Measurements from ENCODE around the gene DELE1. TPM values are rescaled to one million over a fixed set of nuclear protein-coding genes. Genes with fewer than 3 reads are reported as not detected.

DELE1 gene
- total RNA-seq, 1 experiment from 2014 or later: 67.6 TPM

DNA sequence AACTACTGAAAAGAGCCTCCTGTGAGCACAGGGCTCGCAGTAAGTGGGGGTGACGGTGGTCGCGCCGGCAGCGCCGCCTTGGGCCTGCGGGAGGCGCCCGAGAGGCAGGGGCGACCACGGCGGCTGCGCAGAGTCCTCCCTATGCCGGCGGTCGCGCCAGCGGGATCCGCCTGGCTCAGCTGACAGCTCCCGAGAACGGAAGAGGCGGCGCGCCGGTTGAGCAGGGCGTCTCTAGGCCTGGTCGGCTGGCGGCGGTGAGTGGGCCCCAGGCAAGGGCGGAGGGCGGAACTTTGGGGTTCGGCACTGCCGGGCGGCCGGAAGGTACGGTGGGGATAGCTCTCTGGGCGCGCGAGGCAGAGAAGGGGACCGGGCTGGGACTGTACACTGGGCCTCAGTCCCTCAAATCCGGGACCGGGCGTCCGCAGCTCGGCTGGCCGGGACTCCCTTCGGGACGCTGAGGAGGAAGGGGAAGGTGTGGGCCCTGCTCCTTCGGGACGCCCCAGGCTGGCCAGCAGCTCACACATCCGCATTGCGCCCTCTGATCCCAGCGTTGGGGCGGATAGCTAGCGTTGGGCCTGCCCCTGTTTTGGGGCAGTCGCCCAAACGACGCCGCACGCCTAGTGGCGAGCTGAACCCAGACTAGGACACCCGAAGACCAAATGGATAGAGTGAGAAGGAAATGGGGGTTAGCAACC, 45.4 kb downstream of the DELE1 start, which contains the start of gene RNF14:
TSS of gene RNF14 (plus strand) at position 192 of the 695 bp plus-strand sequence. CDS start 4,484 bp downstream, outside the sequence.
- no peaks in the 10 kb centered on the region for H3K27me3 Mint-ChIP-seq (ENCODE audit: insufficient read depth, unreplicated experiment)

DNA sequence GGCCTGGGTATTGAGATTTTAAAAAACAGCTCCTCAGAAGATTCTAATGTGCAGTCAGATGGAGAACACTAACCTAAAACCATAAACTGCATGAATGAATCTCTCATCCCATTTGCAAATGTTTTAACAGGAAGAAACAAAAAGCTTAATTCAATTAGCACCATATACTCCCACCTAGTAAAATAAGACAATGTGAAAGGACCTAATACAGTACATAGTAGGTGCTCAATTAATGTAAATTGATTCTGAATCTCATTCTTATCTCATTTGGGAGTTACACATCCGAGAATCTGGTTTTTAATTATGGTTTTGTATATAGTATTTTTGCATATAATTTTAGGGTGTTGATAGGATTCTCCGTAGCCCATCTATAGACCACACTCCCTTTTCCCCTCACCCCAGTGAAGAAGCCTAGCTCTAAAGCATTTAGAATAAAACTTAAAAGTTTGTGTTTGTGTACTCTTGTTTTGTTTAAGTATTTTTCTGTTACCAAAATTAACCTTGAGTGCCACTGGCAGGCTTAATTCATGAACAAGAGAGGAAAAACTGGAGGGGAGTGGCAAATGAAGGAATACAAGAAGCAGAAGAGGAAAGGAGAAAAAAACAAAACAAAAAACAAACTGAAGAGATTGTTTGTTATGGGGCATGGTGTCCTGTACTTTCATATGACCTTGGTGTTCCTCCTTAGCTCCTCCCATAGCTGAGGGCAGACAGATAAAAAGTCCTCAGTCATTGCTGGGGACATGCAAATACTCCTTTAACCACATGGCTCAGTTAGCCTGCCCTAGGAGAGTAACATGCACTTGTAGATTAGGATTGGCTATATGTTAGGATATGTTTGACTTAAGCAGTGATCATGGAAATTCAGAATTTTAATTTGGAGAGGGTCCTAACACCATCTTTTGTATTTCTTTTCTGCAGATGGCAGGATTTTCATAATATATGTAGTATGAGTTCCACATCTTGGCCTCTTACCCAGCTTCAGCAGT, 46.4 kb downstream of the DELE1 start:
- Mint-ChIP-seq H3K27ac (ENCODE audit: unreplicated experiment) (peak overlapping the region; percentile 88), H3K9me3 (ENCODE audit: unreplicated experiment) (no peaks in the 10 kb centered on the region), H3K36me3 (ENCODE audit: insufficient read depth, unreplicated experiment) (peaks cover 42% of the 10 kb centered on the region), H3K4me3 (ENCODE audit: unreplicated experiment) (peak overlapping the region; percentile 82), H3K27me3 (ENCODE audit: insufficient read depth, unreplicated experiment) (no peaks in the 10 kb centered on the region), H3K4me1 (ENCODE audit: low read depth, unreplicated experiment) (peaks cover 6% of the 10 kb centered on the region)
- peaks cover 23% of the 10 kb centered on the region for H3K4me1 ChIP-seq
- no peaks in the 10 kb centered on the region for H3K9me3 ChIP-seq
- ChIA-PET POLR2A (interaction anchor here (0.6 to 1.4 kb wide), 5 partner anchors 46 to 196 kb away, joined by 3 to 12 read pairs (median 4); partner anchors contain the start of gene DELE1), CTCF (interaction anchor here (0.8 to 3.1 kb wide), 10 partner anchors 10 to 278 kb away, joined by 3 to 49 read pairs (median 4); partner anchors contain the start of genes DELE1 and GNPDA1)
- H3K4me3 ChIP-seq (ENCODE audit: low read depth, low read length): peak overlapping the region; percentile 84
- no peaks in the 10 kb centered on the region for H3K27me3 ChIP-seq (replicated peaks; ENCODE audit: control insufficient read depth, insufficient read depth, low read length)
- peak in 1 of 2 experiments; percentile 18 for DNase-seq
- H3K36me3 ChIP-seq (ENCODE audit: control insufficient read depth, insufficient read depth, low read length): no peaks in the 10 kb centered on the region
- intact Hi-C loops (cut with micrococcal nuclease; ENCODE audit: unreplicated experiment): loop anchor here (2.0 kb wide), 2 partner anchors 45 kb away; no protein-coding TSS in a partner anchor
- TF ChIP-seq, protein P1, sequence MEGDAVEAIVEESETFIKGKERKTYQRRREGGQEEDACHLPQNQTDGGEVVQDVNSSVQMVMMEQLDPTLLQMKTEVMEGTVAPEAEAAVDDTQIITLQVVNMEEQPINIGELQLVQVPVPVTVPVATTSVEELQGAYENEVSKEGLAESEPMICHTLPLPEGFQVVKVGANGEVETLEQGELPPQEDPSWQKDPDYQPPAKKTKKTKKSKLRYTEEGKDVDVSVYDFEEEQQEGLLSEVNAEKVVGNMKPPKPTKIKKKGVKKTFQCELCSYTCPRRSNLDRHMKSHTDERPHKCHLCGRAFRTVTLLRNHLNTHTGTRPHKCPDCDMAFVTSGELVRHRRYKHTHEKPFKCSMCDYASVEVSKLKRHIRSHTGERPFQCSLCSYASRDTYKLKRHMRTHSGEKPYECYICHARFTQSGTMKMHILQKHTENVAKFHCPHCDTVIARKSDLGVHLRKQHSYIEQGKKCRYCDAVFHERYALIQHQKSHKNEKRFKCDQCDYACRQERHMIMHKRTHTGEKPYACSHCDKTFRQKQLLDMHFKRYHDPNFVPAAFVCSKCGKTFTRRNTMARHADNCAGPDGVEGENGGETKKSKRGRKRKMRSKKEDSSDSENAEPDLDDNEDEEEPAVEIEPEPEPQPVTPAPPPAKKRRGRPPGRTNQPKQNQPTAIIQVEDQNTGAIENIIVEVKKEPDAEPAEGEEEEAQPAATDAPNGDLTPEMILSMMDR (IDR thresholded peaks at IDR 0.05; ENCODE audit: insufficient read depth in 1 of 2, low read depth in 1 of 2, low read length in 1 of 2, severe bottlenecking in 1 of 2, unreplicated experiment in 1 of 2): no peak
- no TSS peak for BruUV-seq (replicated peaks)

More for the DNA sequence above, 45.4 kb downstream of the DELE1 start, which contains the start of gene RNF14:
- Mint-ChIP-seq H3K4me1 (ENCODE audit: low read depth, unreplicated experiment) (peaks cover 6% of the 10 kb centered on the region), H3K27ac (ENCODE audit: unreplicated experiment) (peak within 1 kb of the TSS; percentile 88), H3K9me3 (ENCODE audit: unreplicated experiment) (no peaks in the 10 kb centered on the region), H3K36me3 (ENCODE audit: insufficient read depth, unreplicated experiment) (peaks cover 37% of the 10 kb centered on the region), H3K4me3 (ENCODE audit: unreplicated experiment) (peak within 1 kb of the TSS; percentile 82)
- intact Hi-C loops (cut with micrococcal nuclease; ENCODE audit: unreplicated experiment): loop anchor here (2.0 kb wide), 2 partner anchors 44 to 46 kb away; no protein-coding TSS in a partner anchor
- TF ChIP-seq, protein P1 (IDR thresholded peaks at IDR 0.05; ENCODE audit: insufficient read depth in 1 of 2, low read depth in 1 of 2, low read length in 1 of 2, severe bottlenecking in 1 of 2, unreplicated experiment in 1 of 2): peak; percentile 89 to 94
- Histone ChIP-seq H3K4me1 (peaks cover 23% of the 10 kb centered on the region), H3K9me3 (no peaks in the 10 kb centered on the region), H3K36me3 (ENCODE audit: control insufficient read depth, insufficient read depth, low read length) (no peaks in the 10 kb centered on the region), H3K4me3 (ENCODE audit: low read depth, low read length) (peak within 1 kb of the TSS; percentile 84), H3K27me3 (replicated peaks; ENCODE audit: control insufficient read depth, insufficient read depth, low read length) (no peaks in the 10 kb centered on the region)
- DNase-seq: peak; percentile 94 to 95
- CTCF ChIA-PET: interaction anchor here (0.6 to 3.1 kb wide), 18 partner anchors 9 to 1889 kb away, joined by 3 to 49 read pairs (median 4); partner anchors contain the start of genes DELE1 and GNPDA1
- POLR2A ChIA-PET: interaction anchor here (0.5 to 1.4 kb wide), 6 partner anchors 8 to 197 kb away, joined by 3 to 16 read pairs (median 6); partner anchors contain the start of genes DELE1 and GNPDA1
- BruUV-seq (replicated peaks): TSS peak; percentile 73
